Hindlimb muscle (tissue), 1 donor: ENCODE results near the gene SF1. TPM values are rescaled to one million over a fixed set of nuclear protein-coding genes. Genes with fewer than 3 reads are reported as not detected.

Experiments used
- DNase-seq: peaks from one replicate; pipeline ENCODE4 v3.0.0-alpha.2; 2013
- polyA plus RNA-seq: library from polyadenylated mRNA; unstranded; fragments of 120-200 nt; gene quantifications from one replicate; pipeline ENCODE4 v1.2.1, GENCODE V29; 2013; ENCODE audit not compliant: insufficient read length

Gene SF1
- polyA plus RNA-seq, 1 donor: 248 TPM

- DNase-seq: no peak
Measured at GRCh38 chr11:64784813-64785581, 6.7 kb upstream of the SF1 start.

DNA sequence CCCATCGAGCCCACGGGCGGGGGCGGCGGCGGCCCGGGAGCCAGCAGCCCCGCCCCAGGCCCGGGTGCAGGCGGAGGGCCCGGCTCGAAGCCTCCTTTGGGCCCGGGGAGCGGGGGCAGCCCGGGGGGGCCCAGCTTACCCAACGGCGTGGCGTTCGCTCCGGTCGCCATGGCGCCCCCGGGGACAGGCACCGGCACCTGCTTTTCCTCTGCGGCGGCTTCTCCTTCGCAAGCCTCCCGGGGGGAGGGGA is 194 bp downstream of the SF1 start:
- DNase-seq: no peak

GRCh38 chr11:64777449-64778222 is 706 bp downstream of the SF1 start:
- peak; percentile 96 for DNase-seq

- no peak for DNase-seq
Measured at GRCh38 chr11:64776875-64777274, 1.5 kb downstream of the SF1 start.

- DNase-seq: no peak
Measured at GRCh38 chr11:64776425-64776824, 1.9 kb downstream of the SF1 start.

- no peak for DNase-seq
Measured at GRCh38 chr11:64774144-64774543, 4.2 kb downstream of the SF1 start.

DNA sequence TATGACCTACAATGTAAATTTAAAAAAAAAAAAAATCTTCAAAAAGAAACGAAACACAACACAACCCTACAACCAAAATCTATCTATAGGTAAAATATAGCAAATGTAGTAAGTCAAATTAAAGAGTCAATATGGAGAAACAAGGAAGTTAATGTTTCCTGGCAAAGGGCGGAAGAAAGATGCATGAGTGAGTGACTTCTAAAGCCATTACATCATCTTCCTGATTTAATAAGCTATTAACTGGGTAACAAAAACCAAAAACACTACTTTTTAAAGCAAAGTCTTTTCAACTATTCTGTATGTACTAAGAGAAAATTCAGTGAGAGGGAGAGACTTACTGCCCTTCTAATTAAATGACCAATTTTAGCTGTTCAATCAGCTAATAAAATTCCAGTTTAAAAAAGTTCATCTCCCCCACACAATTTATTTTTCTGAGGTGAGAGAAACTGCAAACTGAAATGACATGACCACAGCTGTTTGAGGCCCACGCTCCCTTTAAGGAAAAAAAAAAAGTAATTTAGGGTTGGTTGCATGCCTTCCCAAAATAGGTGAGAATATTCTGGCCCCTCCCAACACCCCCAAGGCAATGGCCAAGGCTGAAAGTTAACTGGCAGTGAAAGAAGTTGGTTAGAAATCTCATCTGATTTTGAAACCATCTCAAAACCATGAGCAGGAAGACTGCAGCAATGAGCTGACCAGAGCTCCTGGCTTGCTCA is 5.9 kb downstream of the SF1 start:
- no peak for DNase-seq

DNA sequence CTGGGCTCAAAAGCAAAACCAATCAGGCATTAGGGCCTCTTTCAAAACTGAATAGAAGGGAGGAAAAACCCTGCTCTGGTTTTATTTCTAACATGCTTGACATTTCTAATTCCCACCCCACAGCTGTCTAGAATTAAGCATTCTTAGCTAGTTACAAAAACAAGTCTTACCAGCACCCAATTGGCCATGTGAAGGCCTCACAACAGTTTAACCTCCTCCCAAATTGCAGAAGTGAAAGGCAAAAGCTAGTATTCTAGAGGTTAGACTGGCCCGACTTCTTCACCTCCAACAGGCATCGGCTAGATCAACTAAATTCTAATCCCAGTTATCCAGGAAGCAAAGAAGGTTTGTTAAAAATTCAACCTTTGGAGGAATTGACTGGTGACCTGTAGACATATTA is 6.5 kb downstream of the SF1 start:
- DNase-seq: no peak

GRCh38 chr11:64770120-64770519 is 8.2 kb downstream of the SF1 start:
- no peak for DNase-seq

- no peak for DNase-seq
Measured at GRCh38 chr11:64769283-64769682, 9.1 kb downstream of the SF1 start.

DNA sequence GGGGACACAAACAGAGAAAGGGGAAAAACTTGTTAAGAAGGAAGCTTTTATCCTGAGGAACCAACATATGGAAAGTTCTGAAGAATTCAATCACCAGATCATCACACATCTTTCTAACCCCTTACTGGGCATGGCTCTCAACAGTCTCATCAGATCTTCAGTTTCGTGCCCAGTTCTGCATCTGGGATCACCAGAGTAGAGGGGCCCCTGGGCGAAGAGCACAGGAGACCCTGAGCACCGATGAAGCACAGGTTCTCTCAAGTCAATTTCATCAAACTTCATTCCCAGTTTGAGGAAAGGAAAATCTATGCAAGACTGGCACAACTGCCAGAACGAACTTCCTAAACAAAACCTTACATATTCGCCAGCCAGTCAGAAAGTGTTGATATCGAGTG is 10.0 kb downstream of the SF1 start:
- no peak for DNase-seq

- DNase-seq: no peak
Measured at GRCh38 chr11:64767344-64768299, 10.7 kb downstream of the SF1 start.

DNA sequence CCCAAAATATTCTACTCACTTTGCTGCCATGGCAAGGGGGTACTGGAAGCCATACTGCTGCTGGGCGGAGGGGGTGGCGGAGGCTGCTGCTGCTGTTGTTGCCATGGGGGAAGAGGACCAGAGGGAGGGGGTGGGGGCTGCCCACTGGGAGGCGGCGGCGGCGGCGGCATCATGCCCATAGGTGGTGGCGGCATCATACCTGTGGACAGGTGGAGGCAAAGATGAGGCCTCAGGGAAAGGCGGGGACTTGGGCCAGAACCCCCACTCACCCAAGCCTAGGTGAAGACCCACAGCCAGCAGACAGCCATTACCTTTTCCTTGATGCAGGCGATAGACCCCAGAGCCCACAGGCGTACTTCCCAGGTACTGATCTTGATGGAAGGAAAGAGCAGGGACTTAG is 11.5 kb downstream of the SF1 start:
- no peak for DNase-seq

GRCh38 chr11:64765851-64766665 is 12.3 kb downstream of the SF1 start:
- no peak for DNase-seq

GRCh38 chr11:64765291-64765850 is 13.0 kb downstream of the SF1 start:
- no peak for DNase-seq

DNA sequence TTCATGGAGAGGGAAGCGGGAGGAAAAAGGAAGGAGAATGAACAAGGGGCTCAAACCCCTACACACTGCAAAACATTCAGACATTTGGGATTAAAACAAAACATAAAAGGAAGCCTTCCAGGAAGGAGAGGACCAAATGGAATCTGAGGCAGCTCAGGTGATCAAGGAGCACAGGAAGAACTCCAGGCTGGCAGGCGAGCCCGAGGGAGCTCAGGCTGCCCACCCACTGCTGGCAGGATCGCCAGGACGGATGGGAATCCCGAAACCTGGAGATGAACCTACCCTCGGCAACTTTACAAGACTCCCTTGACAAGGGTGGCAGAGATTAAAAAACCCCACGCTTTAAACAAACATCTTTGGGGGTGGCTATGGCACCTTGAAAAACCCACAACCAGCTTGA is 13.6 kb downstream of the SF1 start:
- DNase-seq: no peak

DNA sequence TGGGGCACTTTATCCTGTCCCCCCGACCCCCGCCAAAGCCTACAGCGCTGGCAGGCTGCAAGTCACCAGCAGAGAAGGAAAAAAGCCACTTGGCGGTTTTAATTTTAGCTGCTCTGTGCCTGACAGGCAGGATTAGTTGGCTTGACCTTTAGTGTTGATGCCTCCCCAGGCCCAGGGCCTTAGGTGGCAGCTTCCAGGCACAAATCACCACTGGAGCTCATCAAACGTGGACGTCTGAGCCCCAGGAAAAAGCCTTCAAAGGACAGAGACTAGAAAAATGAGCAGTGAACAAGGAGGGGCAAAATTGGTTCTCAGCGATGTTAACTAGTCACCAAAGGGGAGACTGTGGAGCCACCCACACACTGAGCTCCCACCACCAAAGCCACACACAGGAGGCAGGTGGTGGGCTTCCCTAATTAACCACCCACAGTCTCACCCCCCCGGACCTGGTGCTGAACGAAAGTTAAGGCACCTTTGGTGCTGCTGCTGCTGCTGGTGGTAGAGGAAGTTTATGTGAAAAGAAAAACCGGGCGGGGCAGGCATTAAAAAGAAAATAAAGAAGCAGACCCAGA is 14.2 kb downstream of the SF1 start:
- no peak for DNase-seq

GRCh38 chr11:64763526-64764039 is 14.8 kb downstream of the SF1 start:
- DNase-seq: no peak

DNA sequence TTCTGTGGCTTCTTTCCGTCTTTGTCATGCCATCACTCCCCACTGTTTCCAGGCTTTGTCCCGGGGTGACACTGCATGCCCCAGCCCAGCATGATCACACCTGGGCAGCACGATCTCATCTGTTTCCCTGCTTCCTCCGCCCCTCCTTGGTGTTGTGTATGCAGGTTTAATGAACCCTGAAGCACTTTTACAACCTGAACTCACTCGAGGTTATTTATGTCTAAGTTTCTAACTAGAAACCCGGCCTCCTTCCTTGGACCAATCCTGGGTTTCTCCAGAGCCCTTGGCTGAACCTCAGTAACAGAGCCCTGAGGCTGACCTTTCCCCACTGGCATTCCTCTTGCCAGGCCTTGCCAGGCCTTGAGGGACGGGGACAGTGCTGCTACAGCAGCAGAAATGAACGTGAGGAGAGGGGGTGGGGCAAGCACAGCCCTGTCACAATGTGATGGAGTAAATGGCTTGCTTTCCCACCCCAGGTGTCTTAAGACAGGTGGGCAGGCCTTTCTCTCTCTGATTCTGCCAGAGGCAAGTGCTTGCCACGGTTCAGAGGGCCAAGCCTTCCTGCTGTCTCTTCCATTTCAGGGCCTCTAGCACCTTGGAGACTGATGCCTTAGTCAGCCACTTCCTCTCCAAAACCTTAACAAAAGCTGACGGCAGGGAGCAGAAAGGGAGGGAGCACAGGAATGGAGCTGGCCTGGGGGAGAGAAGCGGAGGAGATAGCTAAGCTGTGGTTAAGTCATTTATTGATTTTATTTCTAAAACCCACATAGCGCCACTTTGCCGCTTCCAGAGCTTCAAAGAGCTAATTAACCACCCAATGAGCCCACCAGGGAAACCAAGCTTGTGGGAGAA is 15.4 kb downstream of the SF1 start:
- no peak for DNase-seq

- no peak for DNase-seq
Measured at GRCh38 chr11:64762277-64762673, 16.1 kb downstream of the SF1 start.
